HuH-7.5 (cell line): ENCODE data around the gene RARS1.

ENCODE experiments used
- DNase-seq: peaks from one replicate; pipeline ENCODE4 v3.0.0; 2011; ENCODE audit warnings: low spot score

Gene RARS1

GRCh38 chr5:168486136-168486879 lies at the start of gene RARS1:
RARS1 (plus strand) TSS chr5:168486471; CDS start chr5:168486499, 28 bp downstream.
- DNase-seq: peak; percentile 84

- DNase-seq: no peak
Measured at GRCh38 chr5:168438349-168438748, 47.9 kb upstream of the RARS1 start.

- no peak for DNase-seq
Measured at GRCh38 chr5:168443533-168443932, 42.7 kb upstream of the RARS1 start.

GRCh38 chr5:168443950-168444700 lies 42.1 kb upstream of the RARS1 start:
- DNase-seq: no peak

- DNase-seq: no peak
Measured at GRCh38 chr5:168446983-168447619, 39.2 kb upstream of the RARS1 start.

- no peak for DNase-seq
Measured at GRCh38 chr5:168447808-168448207, 38.5 kb upstream of the RARS1 start.

- DNase-seq: no peak
Measured at GRCh38 chr5:168449166-168449565, 37.1 kb upstream of the RARS1 start.

GRCh38 chr5:168451565-168451964 lies 34.7 kb upstream of the RARS1 start:
- DNase-seq: no peak

GRCh38 chr5:168455201-168455600 lies 31.1 kb upstream of the RARS1 start:
- DNase-seq: no peak

GRCh38 chr5:168457542-168457941 lies 28.7 kb upstream of the RARS1 start:
- no peak for DNase-seq

GRCh38 chr5:168460606-168461005 lies 25.7 kb upstream of the RARS1 start:
- DNase-seq: no peak

GRCh38 chr5:168463081-168463480 lies 23.2 kb upstream of the RARS1 start:
- DNase-seq: no peak

- no peak for DNase-seq
Measured at GRCh38 chr5:168464214-168464613, 22.1 kb upstream of the RARS1 start.

GRCh38 chr5:168464641-168465040 lies 21.6 kb upstream of the RARS1 start:
- no peak for DNase-seq

GRCh38 chr5:168467755-168468330 lies 18.4 kb upstream of the RARS1 start:
- DNase-seq: no peak

- DNase-seq: no peak
Measured at GRCh38 chr5:168468836-168469235, 17.4 kb upstream of the RARS1 start.

GRCh38 chr5:168469816-168470215 lies 16.5 kb upstream of the RARS1 start:
- DNase-seq: no peak

GRCh38 chr5:168471785-168472184 lies 14.5 kb upstream of the RARS1 start:
- DNase-seq: no peak

- DNase-seq: no peak
Measured at GRCh38 chr5:168472329-168472728, 13.9 kb upstream of the RARS1 start.

GRCh38 chr5:168474319-168474718 lies 12.0 kb upstream of the RARS1 start:
- DNase-seq: no peak

- DNase-seq: no peak
Measured at GRCh38 chr5:168477060-168477459, 9.2 kb upstream of the RARS1 start.

- no peak for DNase-seq
Measured at GRCh38 chr5:168479166-168479565, 7.1 kb upstream of the RARS1 start.

- DNase-seq: no peak
Measured at GRCh38 chr5:168480601-168481000, 5.7 kb upstream of the RARS1 start.
